Measurements from ENCODE around the gene ABHD17A. TPM values are rescaled to one million over a fixed set of nuclear protein-coding genes. Genes with fewer than 3 reads are reported as not detected.
"Not testable (repeated sequence)": the region's sequence is repeated elsewhere in the genome, so short reads cannot be mapped to it uniquely, and the experiment has no call there.

The ABHD17A gene
- total RNA-seq = 61.5 TPM
- long read RNA-seq, full-length matches to known transcripts = 89 of 119 reads
- long read RNA-seq, partial matches to known transcripts = 22 of 119 reads
- long read RNA-seq, other reads (novel, unspliced or antisense) = 8 of 119 reads

DNA sequence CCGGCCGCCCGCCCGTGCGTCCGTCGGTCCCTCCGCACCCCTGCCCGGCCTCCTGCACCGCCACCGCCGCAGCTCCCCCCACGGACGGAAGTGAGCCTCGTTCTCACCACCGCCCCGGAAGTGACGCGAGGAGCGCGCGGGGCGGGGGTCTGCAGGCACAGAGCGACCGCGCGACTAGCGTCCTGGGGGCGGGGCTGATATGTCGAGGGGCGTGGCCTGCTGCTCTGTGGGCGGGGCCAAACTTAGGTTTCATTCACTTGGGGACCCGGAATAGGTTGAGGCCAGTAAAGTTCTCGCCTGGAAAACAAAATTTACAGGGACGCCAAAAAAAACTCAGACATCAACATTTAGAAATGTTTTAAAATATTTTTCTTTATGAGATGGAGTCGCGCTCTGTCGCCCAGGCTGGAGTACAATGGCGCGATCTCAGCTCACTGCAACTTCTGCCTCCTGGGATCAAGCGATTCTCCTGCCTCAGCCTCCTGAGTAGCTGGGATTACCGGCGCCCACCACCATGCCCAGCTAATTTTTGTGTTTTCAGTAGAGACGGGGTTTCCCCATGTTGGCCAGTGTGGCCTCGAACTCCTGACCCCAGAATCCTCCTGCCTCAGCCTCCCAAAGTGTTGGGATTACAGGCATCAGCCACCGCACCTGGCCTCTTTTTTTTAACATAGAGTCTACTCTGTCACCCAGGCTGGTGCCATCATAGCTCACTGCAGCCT is at the start of gene ABHD17A:
Gene ABHD17A, minus strand, starts transcription at position 99 of the 722 bp plus-strand sequence. CDS start 3,930 bp downstream, outside the sequence.
- intact Hi-C loops (cut with DNase I) = not testable (repeated sequence)
- ATAC-seq (peak; percentile 96), DNase-seq (ENCODE audit: missing footprints) (peak; percentile 97)

DNA sequence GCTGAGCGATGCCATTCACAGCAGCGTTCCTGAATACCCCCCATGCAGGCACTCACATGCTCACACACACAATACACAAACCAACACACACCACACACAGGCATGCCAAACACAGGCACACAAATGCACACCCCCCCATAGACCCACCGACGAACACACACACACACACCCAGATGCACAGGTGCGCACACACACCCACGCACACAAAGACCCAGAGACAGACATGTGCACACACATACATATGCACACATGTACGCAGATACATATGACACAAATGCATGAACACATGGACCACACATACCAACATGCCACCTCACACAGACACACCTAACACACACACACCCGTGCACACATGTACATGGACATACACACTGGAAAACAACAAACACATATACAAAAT is 48.6 kb upstream of the ABHD17A start:
- DNase-seq (ENCODE audit: missing footprints) (no peak), ATAC-seq (no peak)
- intact Hi-C loops (cut with DNase I) = no loop called here

DNA sequence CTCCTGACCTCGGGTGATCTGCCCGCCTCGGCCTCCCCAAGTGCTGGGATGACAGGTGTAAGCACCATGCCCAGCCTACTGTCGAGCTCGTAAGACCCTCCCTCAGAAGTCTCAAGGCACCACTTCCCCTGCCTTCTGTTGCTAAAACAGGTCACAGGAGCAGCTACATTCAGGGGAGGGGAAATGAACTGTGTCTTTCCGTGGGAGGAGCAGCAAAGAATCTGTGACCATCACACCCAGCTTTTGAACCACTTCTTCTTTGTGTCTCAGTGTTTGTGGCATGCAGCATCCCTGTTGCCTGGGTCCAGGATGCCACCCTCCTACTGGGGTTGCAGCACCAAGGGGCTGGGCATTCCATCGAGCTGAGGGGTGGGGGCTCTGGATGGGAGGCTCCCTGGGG is 47.9 kb upstream of the ABHD17A start:
- DNase-seq (ENCODE audit: missing footprints) (no peak), ATAC-seq (no peak)
- intact Hi-C loops (cut with DNase I) = no loop called here

DNA sequence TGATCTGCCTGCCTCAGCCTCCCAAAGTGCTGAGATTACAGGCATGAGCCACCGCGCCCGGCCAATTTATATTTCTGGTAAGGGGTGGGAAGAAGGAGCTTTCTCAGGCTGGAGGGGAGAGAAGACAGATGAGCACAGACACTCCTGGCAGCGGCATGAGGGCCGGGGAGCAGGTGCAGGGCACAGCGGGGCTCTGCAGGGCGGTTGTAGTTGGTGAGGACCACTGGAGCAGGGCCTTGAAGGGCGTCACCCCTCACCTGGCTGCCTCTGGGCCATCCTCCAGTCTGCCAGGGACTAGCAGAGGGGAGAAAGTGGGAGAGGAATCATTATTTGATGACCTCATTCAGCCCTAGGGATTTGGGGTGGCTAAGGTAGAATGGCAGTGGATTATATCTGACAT is 47.1 kb upstream of the ABHD17A start:
- no peak for ATAC-seq

DNA sequence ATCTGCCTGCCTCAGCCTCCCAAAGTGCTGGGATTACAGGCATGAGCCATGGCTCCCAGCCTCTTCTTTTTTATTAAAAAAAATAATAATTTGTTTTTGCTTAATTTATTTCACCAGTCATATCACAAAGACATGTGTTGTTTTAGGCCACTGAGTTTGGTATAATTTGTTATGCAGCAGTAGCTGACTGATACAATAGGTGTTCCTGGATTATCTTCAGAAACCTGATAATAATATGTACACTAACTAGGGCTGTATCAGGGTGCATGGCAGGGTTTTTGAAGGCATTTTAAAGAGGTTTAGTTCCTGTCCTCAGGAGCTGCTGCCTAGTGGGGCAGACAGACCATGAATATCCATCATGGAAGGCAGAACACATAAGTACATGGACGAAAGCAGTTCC is 46.1 kb upstream of the ABHD17A start:
- ATAC-seq (no peak), DNase-seq (ENCODE audit: missing footprints) (no peak)
- intact Hi-C loops (cut with DNase I) = no loop called here

More for the DNA sequence above, 47.1 kb upstream of the ABHD17A start:
- intact Hi-C loops (cut with DNase I) = no loop called here
- DNase-seq (ENCODE audit: missing footprints) = no peak

DNA sequence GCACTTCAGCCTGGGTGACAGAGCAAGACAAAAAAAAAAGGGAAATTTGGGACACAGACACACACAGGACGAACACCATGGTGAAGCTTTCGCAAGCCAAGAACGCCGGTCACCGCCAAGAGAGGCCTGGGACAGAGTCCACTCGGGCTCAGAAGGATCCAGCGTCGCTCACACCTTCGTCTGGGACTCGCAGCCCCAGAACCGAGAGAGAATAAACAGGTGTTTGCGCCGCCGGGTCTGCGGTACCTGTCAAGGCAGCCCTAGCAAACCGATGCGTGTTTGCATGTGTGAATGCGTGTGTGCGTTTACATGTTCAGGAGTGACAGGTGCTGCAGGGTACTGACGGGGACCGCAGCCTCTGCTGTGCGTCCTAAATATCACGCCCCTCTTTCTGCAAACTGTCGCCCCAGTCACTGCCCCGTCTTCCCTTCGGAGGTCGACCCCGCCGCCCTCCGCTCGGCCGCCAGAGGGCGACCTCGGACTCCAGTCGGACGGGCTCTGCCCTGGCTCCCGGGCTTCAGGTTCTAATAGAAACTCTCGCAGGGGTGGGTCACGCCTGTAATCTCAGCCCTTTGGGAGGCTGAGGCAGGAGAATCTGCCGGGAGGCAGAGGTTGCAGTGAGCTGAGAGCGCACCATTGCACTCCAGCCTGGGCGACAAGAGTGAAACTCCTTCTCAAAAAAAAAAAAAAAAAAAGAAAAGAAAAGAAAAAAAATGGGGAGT is 43.9 kb upstream of the ABHD17A start:
- intact Hi-C loops (cut with DNase I) = loop anchor here (2.0 kb wide), 1 partner anchor 64 kb away; no protein-coding TSS in a partner anchor
- ATAC-seq (peak; percentile 91), DNase-seq (ENCODE audit: missing footprints) (peak; percentile 93)

DNA sequence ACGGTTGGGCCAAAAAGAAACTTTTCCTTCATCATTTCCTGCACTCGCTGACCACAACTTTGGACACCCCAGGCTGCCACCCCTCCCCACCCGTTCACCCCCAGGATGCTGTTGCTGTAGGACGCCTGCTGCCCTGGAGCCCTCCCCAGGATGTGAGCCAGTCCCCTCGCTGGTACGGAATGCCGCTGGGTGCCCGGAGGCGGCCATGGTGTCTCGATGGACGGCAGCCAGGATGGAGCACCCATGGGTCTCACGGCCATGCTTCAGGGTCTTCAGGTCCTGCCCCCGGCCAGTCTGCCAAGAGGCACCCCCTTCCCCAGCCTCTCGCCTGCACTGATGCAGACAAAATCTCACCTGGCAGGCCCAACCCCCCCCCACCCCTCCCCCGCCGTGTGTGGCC is 40.2 kb upstream of the ABHD17A start:
- DNase-seq (ENCODE audit: missing footprints) (no peak), ATAC-seq (no peak)
- intact Hi-C loops (cut with DNase I) = no loop called here

DNA sequence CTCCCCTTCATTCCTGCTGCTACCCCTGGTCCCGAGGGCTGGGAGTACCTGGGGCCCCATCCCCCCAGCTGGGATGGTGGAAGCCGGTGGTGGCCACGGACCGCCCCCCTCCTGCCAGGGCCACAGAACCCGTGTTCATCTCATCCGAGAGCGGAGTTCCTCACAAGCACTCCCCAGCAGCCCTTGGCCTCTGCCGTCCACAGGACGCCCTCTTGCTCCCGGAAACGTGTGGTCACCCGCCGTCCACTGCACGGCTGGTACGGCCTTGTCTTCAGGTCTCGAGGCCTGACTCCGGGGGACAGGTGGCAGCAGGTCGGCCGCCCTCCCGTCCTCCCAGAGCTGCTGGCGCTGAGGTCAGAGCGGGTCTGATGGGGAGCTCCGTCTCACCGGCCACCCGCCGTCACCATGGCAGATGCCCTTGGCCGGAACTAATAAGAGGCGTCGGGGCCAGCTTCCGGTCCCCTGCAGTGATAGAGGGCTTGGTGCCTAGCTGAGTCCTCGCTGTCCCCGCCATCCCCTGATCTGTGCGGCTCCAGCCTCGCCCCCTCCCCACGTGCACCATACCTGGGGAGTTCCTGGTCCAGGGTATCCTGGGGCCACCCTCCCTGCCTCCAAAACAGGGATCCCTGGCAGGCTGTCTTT is 39.1 kb upstream of the ABHD17A start:
- DNase-seq (ENCODE audit: missing footprints) (no peak), ATAC-seq (no peak)
- intact Hi-C loops (cut with DNase I) = no loop called here

DNA sequence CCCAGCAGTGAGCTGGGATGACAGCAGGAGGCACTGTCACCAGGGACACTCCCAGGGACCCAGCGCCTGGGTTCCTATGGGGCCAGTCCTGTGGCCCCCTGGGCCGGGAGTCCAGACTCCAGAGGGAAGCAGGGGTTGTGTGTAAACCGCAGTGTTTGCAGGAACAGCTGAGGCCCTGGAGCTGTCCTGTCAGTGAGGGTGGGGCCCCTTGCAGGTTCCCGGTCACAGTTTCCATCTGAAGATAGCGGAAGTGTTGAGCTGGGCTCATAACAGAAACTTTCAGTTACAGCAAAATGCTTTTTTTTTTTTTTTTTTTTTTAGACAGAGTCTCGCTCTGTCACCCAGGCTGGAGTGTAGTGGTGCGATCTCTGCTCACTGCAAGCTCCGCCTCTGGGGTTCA is 38.0 kb upstream of the ABHD17A start:
- ATAC-seq = peak; percentile 42
- intact Hi-C loops (cut with DNase I) = no loop called here
- DNase-seq (ENCODE audit: missing footprints) = peak; percentile 68

DNA sequence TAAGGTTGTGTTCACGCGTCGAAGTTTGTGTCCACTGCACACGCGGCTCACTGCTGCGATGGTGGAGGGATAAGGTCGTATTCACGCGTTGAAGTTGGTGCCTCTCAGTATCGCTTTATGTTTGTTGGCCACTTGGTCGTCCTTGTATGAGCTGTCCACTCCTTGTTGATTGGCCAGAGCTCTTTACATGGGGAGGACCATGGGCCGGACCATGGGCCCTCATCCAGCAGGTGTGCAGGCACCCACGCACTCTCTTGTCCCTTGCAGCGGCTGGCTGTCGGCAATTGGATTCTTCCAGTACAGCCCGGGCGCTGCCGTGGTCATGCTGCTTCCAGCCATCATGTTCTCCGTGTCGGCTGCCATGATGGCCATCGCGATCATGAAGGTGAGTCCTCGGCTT is 37.5 kb upstream of the ABHD17A start:
- ATAC-seq (no peak), DNase-seq (ENCODE audit: missing footprints) (peak; percentile 64)
- intact Hi-C loops (cut with DNase I) = no loop called here

DNA sequence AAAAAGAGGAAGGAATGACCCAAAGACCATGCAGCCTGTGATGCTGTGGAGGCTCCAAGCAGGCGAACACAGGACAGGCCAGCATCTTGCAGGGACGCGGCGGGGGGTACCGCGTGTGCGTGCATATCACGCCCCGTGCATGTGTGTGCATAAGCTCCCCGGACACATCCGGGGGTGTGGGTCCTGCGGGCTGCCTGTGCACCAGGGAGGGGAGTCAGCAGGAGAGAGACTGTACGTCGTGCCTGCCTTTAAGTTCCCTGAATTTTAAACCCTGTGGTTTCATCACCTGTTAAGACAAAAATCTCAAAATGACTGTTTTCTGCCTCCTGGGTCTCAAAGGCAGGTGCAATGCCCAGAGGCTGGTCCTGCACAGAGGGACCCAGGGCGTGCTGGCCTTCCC is 36.5 kb upstream of the ABHD17A start:
- DNase-seq (ENCODE audit: missing footprints) = no peak
- no peak for ATAC-seq
- intact Hi-C loops (cut with DNase I) = no loop called here

DNA sequence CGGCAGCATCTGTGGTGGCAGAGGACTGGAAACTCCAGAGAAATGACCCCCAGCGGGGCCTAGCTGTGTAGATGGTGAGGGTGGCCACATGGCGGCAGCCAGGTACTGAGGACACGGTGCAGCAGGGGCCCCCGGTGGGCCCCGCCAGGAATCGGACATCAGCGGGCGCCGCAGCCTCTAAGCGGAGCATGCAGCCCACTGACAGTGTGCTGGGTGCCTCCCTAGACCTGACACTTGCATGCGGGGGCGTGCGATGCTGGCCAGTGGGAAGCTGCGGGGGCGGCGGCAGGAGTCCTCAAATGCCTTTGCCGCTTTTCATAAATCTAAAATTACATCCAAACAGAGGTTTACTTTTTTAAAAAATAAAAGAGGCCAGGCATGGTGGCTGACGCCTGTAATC is 36.0 kb upstream of the ABHD17A start:
- ATAC-seq (no peak), DNase-seq (ENCODE audit: missing footprints) (no peak)
- intact Hi-C loops (cut with DNase I) = no loop called here

DNA sequence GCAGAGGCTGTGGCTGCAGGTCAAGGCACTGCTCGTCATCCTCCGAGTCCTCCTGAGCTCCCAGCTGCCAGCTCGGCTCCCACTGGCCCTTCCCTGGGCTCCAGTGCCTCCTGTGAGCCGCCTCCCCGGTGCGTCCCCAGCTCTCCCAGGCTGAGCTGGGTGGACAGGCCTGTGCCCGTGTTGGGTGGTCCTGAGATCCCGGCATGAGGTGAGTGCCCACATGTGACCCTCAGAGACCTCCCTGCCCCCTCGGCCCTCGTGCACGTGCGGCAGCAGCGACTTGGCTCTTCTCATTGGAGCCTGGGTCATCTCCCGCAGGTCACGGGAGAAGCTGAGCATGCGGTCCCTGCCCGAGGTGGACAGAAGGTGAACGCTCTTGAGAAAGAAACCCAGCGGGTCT is 35.3 kb upstream of the ABHD17A start:
- intact Hi-C loops (cut with DNase I) = no loop called here
- DNase-seq (ENCODE audit: missing footprints) (no peak), ATAC-seq (no peak)

DNA sequence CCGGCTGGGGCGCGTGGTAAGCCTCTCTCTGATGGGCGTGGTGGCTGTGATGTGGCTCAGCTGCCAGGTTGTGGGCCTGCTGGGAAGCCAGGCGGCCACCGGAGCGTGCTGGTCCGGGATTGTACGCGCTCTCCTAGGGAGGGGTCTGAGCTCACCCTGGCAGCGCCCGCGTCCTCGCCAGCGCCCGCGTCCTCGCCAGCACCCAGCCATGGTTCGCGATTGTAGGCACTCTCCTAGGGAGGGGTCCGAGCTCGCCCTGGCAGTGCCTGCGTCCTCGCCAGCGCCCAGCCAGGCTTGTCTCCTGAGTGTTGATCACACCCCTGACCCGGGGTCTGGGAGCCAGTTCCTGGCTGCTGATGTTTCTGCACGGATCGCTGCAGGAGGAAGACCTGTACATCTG is 33.7 kb upstream of the ABHD17A start:
- intact Hi-C loops (cut with DNase I) = no loop called here
- ATAC-seq (no peak), DNase-seq (ENCODE audit: missing footprints) (no peak)

DNA sequence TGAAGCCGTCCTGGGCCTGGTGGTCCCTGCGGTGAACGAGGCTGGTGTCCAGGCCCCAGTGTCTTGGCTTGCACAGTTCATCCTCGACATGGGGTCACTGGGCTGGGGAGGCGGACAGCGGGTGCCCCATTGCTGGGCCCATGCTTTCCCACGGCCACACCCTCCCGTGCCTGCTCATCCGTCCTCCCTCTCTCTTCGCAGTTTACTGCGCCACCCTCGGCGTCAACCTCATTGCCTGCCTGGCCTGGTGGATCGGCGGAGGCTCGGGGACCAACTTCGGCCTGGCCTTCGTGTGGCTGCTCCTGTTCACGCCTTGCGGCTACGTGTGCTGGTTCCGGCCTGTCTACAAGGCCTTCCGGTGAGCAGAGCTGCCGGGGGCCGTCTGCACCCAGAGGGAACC is 32.6 kb upstream of the ABHD17A start:
- no peak for ATAC-seq
- DNase-seq (ENCODE audit: missing footprints) = no peak
- intact Hi-C loops (cut with DNase I) = no loop called here

DNA sequence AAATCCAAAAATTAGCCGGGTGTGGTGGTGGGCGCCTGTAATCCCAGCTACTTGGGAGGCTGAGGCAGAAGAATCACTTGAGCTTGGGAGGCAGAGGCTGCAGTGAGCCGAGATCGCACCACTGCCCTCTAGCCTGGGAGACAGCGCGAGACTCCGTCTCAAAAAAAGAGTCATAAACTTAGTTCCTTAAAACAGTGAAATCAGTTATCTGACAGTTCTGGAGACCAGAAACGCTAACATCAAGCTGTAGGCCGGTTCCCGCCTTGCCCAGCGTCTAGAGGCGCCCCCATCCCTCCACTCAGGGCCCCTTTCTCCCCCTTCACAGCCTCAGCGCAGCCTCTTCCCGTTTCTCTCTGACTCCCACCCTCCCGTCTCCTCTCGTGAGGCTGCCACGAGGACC is 31.9 kb upstream of the ABHD17A start:
- DNase-seq (ENCODE audit: missing footprints) (no peak), ATAC-seq (no peak)
- intact Hi-C loops (cut with DNase I) = no loop called here

DNA sequence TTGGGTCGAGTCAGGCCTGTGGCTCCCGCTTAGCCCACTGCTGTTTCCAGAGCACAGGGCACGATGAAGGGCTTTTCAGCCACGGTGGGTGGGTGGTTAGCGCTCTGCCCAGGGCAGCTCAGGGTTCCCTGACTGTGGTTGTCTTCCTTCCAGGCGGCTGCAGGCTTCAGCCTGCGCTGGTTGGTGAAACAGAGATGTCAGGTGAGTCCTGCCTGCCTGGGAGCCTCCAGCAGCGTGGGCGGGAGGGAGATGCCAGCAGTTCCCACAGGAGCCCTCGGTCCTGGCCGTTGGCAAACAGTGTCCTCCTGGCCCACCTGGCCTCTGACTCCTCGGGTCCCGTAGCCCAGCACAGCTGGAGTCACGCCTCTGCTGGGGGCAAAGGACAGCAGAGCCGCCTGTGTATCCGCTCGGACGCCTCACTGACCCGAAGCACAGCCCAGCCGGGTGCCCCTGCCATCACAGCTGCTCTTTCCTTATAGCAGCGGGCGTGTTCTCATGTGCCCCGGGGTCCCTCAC is 29.6 kb upstream of the ABHD17A start:
- ATAC-seq = no peak
- intact Hi-C loops (cut with DNase I) = no loop called here
- DNase-seq (ENCODE audit: missing footprints) = no peak

DNA sequence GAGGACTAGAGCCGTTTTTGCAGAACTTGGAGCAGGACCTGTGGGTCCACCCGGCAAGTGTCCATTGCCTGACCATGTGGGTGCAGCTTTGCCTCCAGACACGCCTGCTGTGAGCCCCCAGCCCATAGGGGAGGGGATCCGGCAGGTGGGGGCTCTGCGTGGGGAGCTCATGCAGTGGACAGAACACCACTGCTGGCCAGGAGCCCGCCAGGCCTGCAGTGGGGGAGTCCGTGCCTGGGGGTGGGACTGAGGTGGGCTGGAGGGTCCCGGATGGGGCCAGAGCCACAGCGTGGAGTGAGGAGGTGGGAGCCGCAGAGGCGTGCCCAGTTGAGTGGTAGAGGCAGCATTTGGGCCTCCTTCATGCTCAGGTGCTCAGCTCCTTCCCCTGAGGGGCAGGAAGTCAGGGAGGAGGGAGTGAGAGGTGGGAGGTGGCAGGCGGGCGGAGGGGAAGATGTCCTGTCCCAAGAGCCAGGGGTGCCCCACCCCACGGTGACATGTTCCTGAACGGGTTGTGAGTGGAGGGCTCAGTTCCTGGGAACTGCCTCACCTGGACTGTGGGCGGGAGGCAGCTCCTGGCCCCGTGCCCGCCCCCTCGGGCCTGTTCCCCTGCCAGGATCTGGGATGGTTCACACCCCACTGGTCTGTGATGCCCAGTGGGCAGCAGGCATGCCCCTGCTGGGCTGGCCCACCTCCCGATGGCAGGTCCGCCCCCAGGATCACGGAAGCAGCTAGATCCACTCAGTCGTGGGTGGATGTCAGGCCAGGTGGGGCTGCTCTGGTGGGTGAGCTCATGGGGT is 28.7 kb upstream of the ABHD17A start:
- intact Hi-C loops (cut with DNase I) = no loop called here

More for the DNA sequence above, 28.7 kb upstream of the ABHD17A start:
- DNase-seq (ENCODE audit: missing footprints) (no peak), ATAC-seq (no peak)
